H1 (cell line): ENCODE measurements around the gene ALAS1. TPM values are rescaled to one million over a fixed set of nuclear protein-coding genes. Genes with fewer than 3 reads are reported as not detected.

Experiments used
- CTCF ChIA-PET: fragments of 300-600 bp; sonication (Branson Sonifier 250); formaldehyde crosslinking; loops from one replicate; lab custom pipeline; 2021; ENCODE audit not compliant: partially characterized antibody; lab: Charles Lee
- POLR2A ChIA-PET: fragments of 300-600 bp; sonication (Branson Sonifier 250); formaldehyde crosslinking; loops from one replicate; lab custom pipeline; 2021; ENCODE audit warnings: inconsistent platforms; ENCODE audit not compliant: partially characterized antibody; lab: Charles Lee
- DNase-seq, 2 experiments: peaks; one replicate each; pipeline versions ENCODE4 v3.0.0 to v3.0.0-alpha.2; 2010 to 2022; ENCODE audit warnings: low spot score in 2 of 2, low read depth in 1 of 2, mixed read lengths in 1 of 2
- FAIRE-seq: peaks from 2 replicates; lab custom pipeline; 2011; peaks lifted over from hg19 to GRCh38; lab: Jason Lieb, UNC
- H2AFZ ChIP-seq: 2 replicates; pipeline ENCODE4 v1.8.1; 2012; ENCODE audit warnings: low read length, inconsistent platforms
- H2AK5ac ChIP-seq: 2 replicates; pipeline ENCODE4 v1.6.1; 2013; ENCODE audit warnings: low read depth, low read length
- H2BK120ac ChIP-seq: replicated peaks from 2 replicates; pipeline ENCODE3; 2013; ENCODE audit warnings: low read depth, low read length, inconsistent platforms
- H2BK12ac ChIP-seq: 2 replicates; pipeline ENCODE4 v1.6.1; 2013; ENCODE audit warnings: low read depth, low read length
- H2BK15ac ChIP-seq: 2 replicates; pipeline ENCODE4 v1.6.1; 2013; ENCODE audit warnings: low read length
- H2BK20ac ChIP-seq: 2 replicates; pipeline ENCODE4 v1.6.1; 2013; ENCODE audit warnings: low read length
- H2BK5ac ChIP-seq: 2 replicates; pipeline ENCODE4 v1.6.1; 2013; ENCODE audit warnings: low read depth, low read length
- H3K14ac ChIP-seq: 2 replicates; pipeline ENCODE4 v1.6.1; 2013; ENCODE audit warnings: inconsistent platforms; ENCODE audit not compliant: insufficient read length
- H3K18ac ChIP-seq: 2 replicates; pipeline ENCODE4 v1.6.1; 2013; ENCODE audit warnings: low read length; ENCODE audit errors: extremely low read depth
- H3K23ac ChIP-seq: 2 replicates; pipeline ENCODE4 v1.6.1; 2013; ENCODE audit warnings: inconsistent platforms; ENCODE audit not compliant: insufficient read length
- H3K23me2 ChIP-seq: 2 replicates; pipeline ENCODE4 v1.6.1; 2013; ENCODE audit warnings: low read depth, low read length
- H3K27ac ChIP-seq: 2 replicates; pipeline ENCODE4 v1.6.1; 2011; ENCODE audit warnings: low read depth, low read length, inconsistent platforms
- H3K27me3 ChIP-seq, 4 experiments: replicated peaks in 1 of 4; 1 replicate in 1 of 4; 2 replicates in 3 of 4; pipeline versions ENCODE4 v1.6.1 to v1.8.1; 2011 to 2013; ENCODE audit warnings: low read length in 3 of 4, mild to moderate bottlenecking in 3 of 4, inconsistent platforms in 2 of 4, mixed read lengths in 2 of 4, moderate library complexity in 1 of 4; ENCODE audit not compliant: control insufficient read depth in 3 of 4, insufficient read depth in 3 of 4; ENCODE audit errors: extremely low read depth in 1 of 4
- H3K36me3 ChIP-seq, 4 experiments: 2 replicates each; pipeline versions ENCODE4 v1.6.1 to v1.8.1; 2011 to 2013; ENCODE audit warnings: mild to moderate bottlenecking in 4 of 4, low read length in 3 of 4, moderate library complexity in 2 of 4, control low read depth in 1 of 4, inconsistent platforms in 1 of 4; ENCODE audit not compliant: insufficient read depth in 4 of 4, control insufficient read depth in 2 of 4
- H3K4ac ChIP-seq: replicated peaks from 2 replicates; pipeline ENCODE3; 2013; ENCODE audit warnings: low read length, low read depth, mixed read lengths, inconsistent platforms; ENCODE audit not compliant: insufficient read length
- H3K4me1 ChIP-seq, 4 experiments: replicated peaks in 1 of 4; 1 replicate in 1 of 4; 2 replicates in 3 of 4; pipeline versions ENCODE4 v1.6.1 to v1.8.1; 2011 to 2013; ENCODE audit warnings: low read length in 3 of 4, inconsistent platforms in 2 of 4, mixed read lengths in 1 of 4; ENCODE audit not compliant: insufficient read depth in 4 of 4, control insufficient read depth in 3 of 4
- H3K4me2 ChIP-seq, 2 experiments: 2 replicates each; pipeline versions ENCODE4 v1.6.1 to v1.8.1; 2011 to 2013; ENCODE audit warnings: low read depth in 2 of 2, low read length in 2 of 2, control low read depth in 1 of 2, inconsistent platforms in 1 of 2, mild to moderate bottlenecking in 1 of 2; ENCODE audit not compliant: insufficient read depth in 1 of 2
- H3K4me3 ChIP-seq, 4 experiments: fragments of 200-600, 300-600 bp in 1 of 4; sonication (generic), shearing (Covaris generic), sonication (Bioruptor Twin) in 1 of 4; 2 replicates each; pipeline versions ENCODE4 v1.5.1 to v1.8.1; 2011 to 2016; ENCODE audit warnings: low read length in 4 of 4, low read depth in 3 of 4, control low read depth in 2 of 4, inconsistent platforms in 2 of 4, mild to moderate bottlenecking in 2 of 4, mixed read lengths in 1 of 4, moderate library complexity in 1 of 4; ENCODE audit not compliant: insufficient read depth in 2 of 4; ENCODE audit errors: extremely low read depth in 1 of 4
- H3K56ac ChIP-seq: replicated peaks from 2 replicates; pipeline ENCODE3; 2013; ENCODE audit warnings: low read depth, mild to moderate bottlenecking, mixed read lengths, low read length, inconsistent platforms; ENCODE audit not compliant: insufficient read length
- H3K79me1 ChIP-seq: 2 replicates; pipeline ENCODE4 v1.6.1; 2013; ENCODE audit warnings: low read depth, low read length, control low read depth
- H3K79me2 ChIP-seq, 2 experiments: 2 replicates each; pipeline versions ENCODE4 v1.6.1 to v1.8.1; 2012 to 2013; ENCODE audit warnings: low read length in 2 of 2, mild to moderate bottlenecking in 2 of 2, inconsistent platforms in 1 of 2; ENCODE audit not compliant: insufficient read depth in 2 of 2, control insufficient read depth in 1 of 2
- H3K9ac ChIP-seq, 4 experiments: replicated peaks in 1 of 4; 1 replicate in 1 of 4; 2 replicates in 3 of 4; pipeline versions ENCODE4 v1.6.1 to v1.8.1; 2011 to 2013; ENCODE audit warnings: low read depth in 3 of 4, low read length in 3 of 4, control low read depth in 2 of 4, mild to moderate bottlenecking in 2 of 4, moderate library complexity in 2 of 4, inconsistent platforms in 1 of 4; ENCODE audit errors: extremely low read depth in 1 of 4
- H3K9me3 ChIP-seq, 2 experiments: 2 replicates each; pipeline versions ENCODE4 v1.6.1 to v1.8.1; 2012 to 2013; ENCODE audit warnings: mild to moderate bottlenecking in 2 of 2, moderate library complexity in 2 of 2, control low read depth in 1 of 2, inconsistent platforms in 1 of 2, low read depth in 1 of 2, low read length in 1 of 2, mixed read lengths in 1 of 2; ENCODE audit not compliant: insufficient read depth in 2 of 2
- H4K20me1 ChIP-seq, 2 experiments: replicated peaks in 1 of 2; 2 replicates each; pipeline versions ENCODE3 to v1.8.1; 2011 to 2013; ENCODE audit warnings: inconsistent platforms in 2 of 2, low read length in 2 of 2, mild to moderate bottlenecking in 1 of 2; ENCODE audit not compliant: insufficient read depth in 2 of 2, control insufficient read depth in 1 of 2
- H4K5ac ChIP-seq: 2 replicates; pipeline ENCODE4 v1.6.1; 2013; ENCODE audit warnings: low read length, low read depth, mixed read lengths, inconsistent platforms; ENCODE audit not compliant: insufficient read length
- H4K8ac ChIP-seq: 2 replicates; pipeline ENCODE4 v1.8.0; 2013; ENCODE audit warnings: mild to moderate bottlenecking, moderate library complexity, low read length, inconsistent platforms; ENCODE audit not compliant: insufficient read depth; ENCODE audit errors: extremely low read depth
- H4K91ac ChIP-seq: replicated peaks from 2 replicates; pipeline ENCODE3; 2013; ENCODE audit warnings: low read length, mixed read lengths, inconsistent platforms; ENCODE audit not compliant: insufficient read length
- BCL11A ChIP-seq, 2 experiments: IDR thresholded peaks; one replicate each; pipeline ENCODE4 v1.6.1; 2011; ENCODE audit warnings: low read depth in 2 of 2, low read length in 2 of 2, mild to moderate bottlenecking in 2 of 2
- CREB1 ChIP-seq: IDR thresholded peaks from 2 replicates; pipeline ENCODE4 v1.6.1; 2012; ENCODE audit warnings: inconsistent platforms
- CTCF ChIP-seq, 3 experiments: IDR thresholded peaks; 1 replicate in 2 of 3; 2 replicates in 1 of 3; pipeline versions ENCODE4 v1.5.1 to v1.6.1; 2011; ENCODE audit warnings: low read length in 3 of 3, mild to moderate bottlenecking in 3 of 3, inconsistent platforms in 2 of 3, low read depth in 1 of 3, moderate library complexity in 1 of 3; ENCODE audit not compliant: insufficient read depth in 1 of 3; ENCODE audit errors: control extremely low read depth in 1 of 3
- HDAC6 ChIP-seq: IDR thresholded peaks from one replicate; pipeline ENCODE4 v1.7.1; 2012; ENCODE audit warnings: low read depth, mild to moderate bottlenecking, inconsistent platforms, low read length, moderate library complexity
- JUN ChIP-seq: IDR thresholded peaks from 2 replicates; pipeline ENCODE4 v1.6.1; 2011; ENCODE audit warnings: low read depth, mild to moderate bottlenecking, improper control_type of control experiment, low read length
- KDM4A ChIP-seq: IDR thresholded peaks from one replicate; pipeline ENCODE4 v1.7.1; 2012; ENCODE audit warnings: low read depth, mild to moderate bottlenecking, moderate library complexity, low read length, inconsistent platforms; ENCODE audit not compliant: severe bottlenecking
- PHF8 ChIP-seq: fragments of 200-600 bp; sonication (generic); conservative IDR thresholded peaks from 2 replicates; pipeline ENCODE4 v1.7.1; 2012; ENCODE audit warnings: low read depth, mild to moderate bottlenecking, inconsistent platforms, low read length, moderate library complexity
- RAD21 ChIP-seq, 2 experiments: IDR thresholded peaks in 1 of 2; conservative IDR thresholded peaks in 1 of 2; 2 replicates each; pipeline ENCODE4 v1.6.1; 2011; ENCODE audit warnings: low read depth in 2 of 2, low read length in 2 of 2, improper control_type of control experiment in 1 of 2, inconsistent platforms in 1 of 2, mild to moderate bottlenecking in 1 of 2, moderate library complexity in 1 of 2
- SIX5 ChIP-seq: IDR thresholded peaks from 2 replicates; pipeline ENCODE4 v1.6.1; 2011; ENCODE audit warnings: mild to moderate bottlenecking, low read depth, low read length
- SRF ChIP-seq: IDR thresholded peaks from 2 replicates; pipeline ENCODE4 v1.6.1; 2011; ENCODE audit warnings: mild to moderate bottlenecking, low read depth, low read length, moderate library complexity
- ZNF274 ChIP-seq: IDR thresholded peaks from 2 replicates; pipeline ENCODE4 v1.7.0; 2012; ENCODE audit warnings: low read length, borderline replicate concordance; ENCODE audit errors: extremely low read depth
- WGBS, 2 experiments: shearing (Covaris generic) in 1 of 2; methylation state at CpG; one replicate each; pipeline versions ENCODE4 v1.1.6 to v1.1.7; 2013 to 2015; ENCODE audit warnings: low lambda C conversion rate in 2 of 2, mixed read lengths in 2 of 2, inconsistent platforms in 1 of 2, low coverage in 1 of 2, missing lambda C conversion rate in 1 of 2; ENCODE audit not compliant: insufficient replicate concordance in 2 of 2, insufficient coverage in 1 of 2, insufficient read length in 1 of 2; ENCODE audit errors: extremely low coverage in 1 of 2, missing lambda C conversion rate in 1 of 2; 5-methylcytosine and 5-hydroxymethylcytosine counted together
- polyA plus RNA-seq, 7 experiments: library from polyadenylated mRNA; depleted of rRNA in 3 of 7; stranded (reverse) in 5 of 7; unstranded in 2 of 7; fragments of >200 nt in 5 of 7; fragments of 200-250 nt in 2 of 7; gene quantifications; 1 replicate in 5 of 7; 2 replicates in 1 of 7; 4 replicates in 1 of 7; pipeline versions ENCODE4 v1.2.1 to v1.2.3, GENCODE V29; 2011 to 2013; ENCODE audit warnings: missing spikeins in 2 of 7, mixed read lengths in 2 of 7
- total RNA-seq: library from RNA; stranded (reverse); fragmentation: NEBNext Ultra II Directional; extraction: Animal tissue kit (Norgen Biotek cat#: 25700); gene quantifications from 2 replicates; pipeline ENCODE4 v1.2.1, GENCODE V29; 2021

ALAS1 gene
- total and polyA plus RNA-seq, 2 of the 8 experiments (the other 6 are each of a cell fraction or from before 2014, with no cell fraction given), result 45.9 to 84.4 TPM

- H3K36me3 ChIP-seq, result peaks cover 7 to 22% (median 16%) of the 10 kb centered on the region in 4 experiments; a peak in 6 of 8 replicates
- no peaks in the 10 kb centered on the region for H3K79me2 ChIP-seq
- no peak overlapping the region for H3K4me3 ChIP-seq
- no peak overlapping the region for H3K27ac ChIP-seq
- no peak overlapping the region for H3K23ac ChIP-seq
- no peaks in the 10 kb centered on the region for H3K23me2 ChIP-seq
- peaks cover 0 to 2% (median 0%) of the 10 kb centered on the region in 4 experiments; a peak in 2 of 7 replicates for H3K4me1 ChIP-seq
- H3K18ac ChIP-seq, result no peak overlapping the region
- H4K8ac ChIP-seq, result no peak overlapping the region
- no peak overlapping the region for H3K4ac ChIP-seq
- DNase-seq, result no peak
- CTCF ChIA-PET, result interaction anchor here (0.7 to 20.4 kb wide), 8 partner anchors 10 to 133 kb away, joined by 3 to 336 read pairs (median 4); partner anchors contain the start of gene TWF2
- peaks cover 0 to 2% of the 10 kb centered on the region in 2 experiments for H4K20me1 ChIP-seq
- H2AFZ ChIP-seq, result no peak overlapping the region
- no peaks in the 10 kb centered on the region for H3K79me1 ChIP-seq
- POLR2A ChIA-PET, result interaction anchor here (0.8 to 1.5 kb wide), 2 partner anchors 18 to 31 kb away, joined by 3 read pairs; no protein-coding TSS in a partner anchor
- no peak overlapping the region for H2BK20ac ChIP-seq
- FAIRE-seq, result no peak
- no peak overlapping the region for H4K5ac ChIP-seq
- no peaks in the 10 kb centered on the region for H3K9me3 ChIP-seq
- no peak overlapping the region; the same call in 1 of the 2 replicates for H2AK5ac ChIP-seq
- H3K14ac ChIP-seq, result no peak overlapping the region
- no peak overlapping the region for H3K9ac ChIP-seq
- no peak overlapping the region for H2BK5ac ChIP-seq
- no peak overlapping the region for H4K91ac ChIP-seq
- no peak overlapping the region for H3K4me2 ChIP-seq
- H2BK15ac ChIP-seq, result no peak overlapping the region
- no peak overlapping the region for H2BK120ac ChIP-seq
- 83% methylated on average over 3 of the region's 3 CpGs; no CpG with 5 or more reads in 1 of the 2 experiments for WGBS, 2 experiments
- no peak overlapping the region for H2BK12ac ChIP-seq
- no peak overlapping the region for H3K56ac ChIP-seq
- no peaks in the 10 kb centered on the region for H3K27me3 ChIP-seq
- TF ChIP-seq PHF8, result no peak
- TF ChIP-seq CTCF (IDR thresholded peaks at IDR 0.05; ENCODE audit: control extremely low read depth in 1 of 3, insufficient read depth in 1 of 3, low read depth in 1 of 3, low read length in 3 of 3), result no peak
- TF ChIP-seq JUN, result no peak
- no peak for TF ChIP-seq SRF
- TF ChIP-seq KDM4A, result no peak
- no peak for TF ChIP-seq BCL11A (IDR thresholded peaks at IDR 0.05; ENCODE audit: low read depth in 2 of 2, low read length in 2 of 2)
- no peak for TF ChIP-seq CREB1
- no peak for TF ChIP-seq RAD21 (IDR thresholded peaks at IDR 0.05 in 1 of 2, conservative IDR thresholded peaks at IDR 0.05 in 1 of 2; ENCODE audit: low read depth in 2 of 2, low read length in 2 of 2)
- TF ChIP-seq SIX5, result no peak
- no peak for TF ChIP-seq HDAC6
- no peak for TF ChIP-seq ZNF274
Observed at GRCh38 chr3:52218026-52218425, 20.1 kb downstream of the ALAS1 start.
